PC-9 (cell line): Measurements from ENCODE around the gene SLC36A3. TPM values are rescaled to one million over a fixed set of nuclear protein-coding genes. Genes with fewer than 3 reads are reported as not detected.
A peak's percentile ranks its signal among the peaks of the same experiment; 100 is the strongest.

Source experiments
- BruUV-seq: library from RNA; stranded (reverse); fragments of 400-500 nt; replicated peaks from 2 replicates; lab custom pipeline; 2021; lab: Mats Ljungman, UMichigan
- CTCF ChIA-PET: fragments of 300-600 bp; sonication (Branson Sonifier 250); formaldehyde crosslinking; loops from one replicate; lab custom pipeline; 2022; ENCODE audit warnings: antibody characterized with exemption; lab: Charles Lee
- POLR2A ChIA-PET: fragments of 300-600 bp; sonication (Branson Sonifier 250); formaldehyde crosslinking; loops from one replicate; lab custom pipeline; 2022; ENCODE audit warnings: antibody characterized with exemption; ENCODE audit not compliant: unreplicated experiment; lab: Charles Lee
- DNase-seq, 2 experiments: peaks; one replicate each; pipeline versions ENCODE4 v3.0.0 to v3.0.0-alpha.2; 2015 to 2022; ENCODE audit warnings: mixed read lengths in 1 of 2
- H2AFZ ChIP-seq: fragments of 200-600 bp; sonication (generic); 2 replicates; pipeline ENCODE4 v1.8.1; 2017; ENCODE audit warnings: antibody characterized with exemption
- H3F3A ChIP-seq: fragments of 200-600 bp; sonication (generic); 2 replicates; pipeline ENCODE4 v1.8.1; 2017; ENCODE audit warnings: antibody characterized with exemption, mild to moderate bottlenecking, low read depth; ENCODE audit not compliant: insufficient read depth
- H3K27ac ChIP-seq: fragments of 200-600 bp; sonication (generic); 2 replicates; pipeline ENCODE4 v1.6.1; 2016; ENCODE audit warnings: mixed run types
- H3K27me3 ChIP-seq: fragments of 200-600 bp; sonication (generic); 2 replicates; pipeline ENCODE4 v1.6.1; 2016; ENCODE audit warnings: low read depth, mixed run types; ENCODE audit not compliant: insufficient read depth
- H3K36me3 ChIP-seq: fragments of 200-600 bp; sonication (generic); 2 replicates; pipeline ENCODE4 v1.6.1; 2016; ENCODE audit warnings: low read depth, mixed run types
- H3K4me1 ChIP-seq: fragments of 200-600 bp; sonication (generic); replicated peaks from 2 replicates; pipeline ENCODE4 v1.6.1; 2016; ENCODE audit warnings: mixed run types; ENCODE audit not compliant: insufficient read depth
- H3K4me2 ChIP-seq: fragments of 200-600 bp; sonication (generic); 2 replicates; pipeline ENCODE4 v1.6.1; 2017; ENCODE audit warnings: mixed run types
- H3K4me3 ChIP-seq: fragments of 200-600 bp; sonication (generic); 2 replicates; pipeline ENCODE4 v1.6.1; 2016; ENCODE audit warnings: mixed run types
- H3K79me2 ChIP-seq: fragments of 200-600 bp; sonication (generic); 2 replicates; pipeline ENCODE4 v1.6.1; 2017; ENCODE audit warnings: low read depth, mixed run types
- H3K9me2 ChIP-seq: fragments of 200-600 bp; sonication (generic); 2 replicates; pipeline ENCODE4 v1.8.1; 2017; ENCODE audit warnings: mild to moderate bottlenecking; ENCODE audit not compliant: insufficient read depth
- H3K9me3 ChIP-seq: fragments of 200-600 bp; sonication (generic); 2 replicates; pipeline ENCODE4 v1.8.1; 2016; ENCODE audit warnings: low read depth; ENCODE audit not compliant: insufficient read depth
- H4K20me1 ChIP-seq: fragments of 200-600 bp; sonication (generic); 2 replicates; pipeline ENCODE4 v1.8.1; 2017; ENCODE audit not compliant: insufficient read depth
- EZH2 ChIP-seq: fragments of 200-600 bp; sonication (generic); IDR thresholded peaks from 2 replicates; pipeline ENCODE4 v1.8.0; 2017; ENCODE audit warnings: antibody characterized with exemption, low read depth
- intact Hi-C: fragments of 100-400 bp; cut with micrococcal nuclease; formaldehyde crosslinking; loops from one replicate; pipeline ENCODE4 v1.10.0; 2022; ENCODE audit not compliant: unreplicated experiment
- total RNA-seq: library from RNA; stranded (reverse); gene quantifications from 2 replicates; pipeline ENCODE4 v1.2.3, GENCODE V29; 2021
- TF ChIP-seq, protein P1 (sequence below): fragments of 200-600 bp; sonication (generic); conservative IDR thresholded peaks from 2 replicates; pipeline ENCODE4 v1.6.1; 2017; ENCODE audit warnings: mixed run types, antibody characterized with exemption, mild to moderate bottlenecking, moderate library complexity

The SLC36A3 gene
- total RNA-seq, 1 experiment from 2014 or later = not detected

GRCh38 chr5:151295791-151296477 is 7.6 kb downstream of the SLC36A3 start:
- H3K27ac ChIP-seq = no peak overlapping the region
- H3K4me2 ChIP-seq = no peak overlapping the region
- no peak for DNase-seq
- POLR2A ChIA-PET = interaction anchor here (0.7 kb wide), 1 partner anchor 1176 kb away, joined by 3 read pairs; no protein-coding TSS in a partner anchor
- H3K4me1 ChIP-seq = 0 out of 2 replicates have a peak, but pooled peaks cover 4% of the 10 kb centered on the region
- H3K27me3 ChIP-seq = peaks cover 4% of the 10 kb centered on the region; the same call in 1 of the 2 replicates
- no peaks in the 10 kb centered on the region for H3F3A ChIP-seq
- intact Hi-C loops = no loop called here
- no peak overlapping the region for H3K4me3 ChIP-seq
- no peaks in the 10 kb centered on the region for H3K36me3 ChIP-seq
- TF ChIP-seq, protein P1, sequence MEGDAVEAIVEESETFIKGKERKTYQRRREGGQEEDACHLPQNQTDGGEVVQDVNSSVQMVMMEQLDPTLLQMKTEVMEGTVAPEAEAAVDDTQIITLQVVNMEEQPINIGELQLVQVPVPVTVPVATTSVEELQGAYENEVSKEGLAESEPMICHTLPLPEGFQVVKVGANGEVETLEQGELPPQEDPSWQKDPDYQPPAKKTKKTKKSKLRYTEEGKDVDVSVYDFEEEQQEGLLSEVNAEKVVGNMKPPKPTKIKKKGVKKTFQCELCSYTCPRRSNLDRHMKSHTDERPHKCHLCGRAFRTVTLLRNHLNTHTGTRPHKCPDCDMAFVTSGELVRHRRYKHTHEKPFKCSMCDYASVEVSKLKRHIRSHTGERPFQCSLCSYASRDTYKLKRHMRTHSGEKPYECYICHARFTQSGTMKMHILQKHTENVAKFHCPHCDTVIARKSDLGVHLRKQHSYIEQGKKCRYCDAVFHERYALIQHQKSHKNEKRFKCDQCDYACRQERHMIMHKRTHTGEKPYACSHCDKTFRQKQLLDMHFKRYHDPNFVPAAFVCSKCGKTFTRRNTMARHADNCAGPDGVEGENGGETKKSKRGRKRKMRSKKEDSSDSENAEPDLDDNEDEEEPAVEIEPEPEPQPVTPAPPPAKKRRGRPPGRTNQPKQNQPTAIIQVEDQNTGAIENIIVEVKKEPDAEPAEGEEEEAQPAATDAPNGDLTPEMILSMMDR = no peak
- no peak for TF ChIP-seq EZH2
- H4K20me1 ChIP-seq = no peaks in the 10 kb centered on the region
- CTCF ChIA-PET = no interaction called here
- H3K9me2 ChIP-seq = no peaks in the 10 kb centered on the region
- BruUV-seq = no TSS peak
- H2AFZ ChIP-seq = no peak overlapping the region
- H3K9me3 ChIP-seq = no peaks in the 10 kb centered on the region
- H3K79me2 ChIP-seq = no peaks in the 10 kb centered on the region

DNA sequence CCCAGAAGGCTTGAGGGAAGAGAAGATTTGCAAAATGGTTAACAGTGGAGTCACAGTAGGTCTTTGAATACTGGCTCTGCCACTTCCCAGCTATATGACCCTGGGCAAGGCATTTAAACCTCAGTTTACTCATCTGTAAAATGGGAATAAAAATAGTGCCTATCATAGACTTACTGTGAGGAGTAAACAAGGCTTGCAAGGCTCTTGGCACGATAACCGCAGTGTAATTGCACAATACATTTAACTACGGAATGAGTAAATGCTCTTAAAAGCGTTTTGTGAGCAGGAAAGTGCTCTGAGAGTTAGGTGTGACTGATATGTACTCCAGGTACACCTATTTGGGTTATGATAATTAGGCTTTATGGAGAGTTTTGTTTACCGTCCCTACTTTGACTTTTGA is 8.4 kb downstream of the SLC36A3 start:
- TF ChIP-seq EZH2 = no peak
- TF ChIP-seq, protein P1 = no peak
- Histone ChIP-seq H4K20me1 (no peaks in the 10 kb centered on the region), H3K4me2 (no peak overlapping the region), H3F3A (no peaks in the 10 kb centered on the region), H3K27me3 (peaks cover 4% of the 10 kb centered on the region; the same call in 1 of the 2 replicates), H3K4me1 (0 out of 2 replicates have a peak, but pooled peaks cover 4% of the 10 kb centered on the region), H3K9me3 (no peaks in the 10 kb centered on the region), H2AFZ (no peak overlapping the region), H3K4me3 (no peak overlapping the region), H3K36me3 (no peaks in the 10 kb centered on the region), H3K79me2 (no peaks in the 10 kb centered on the region), H3K9me2 (no peaks in the 10 kb centered on the region), H3K27ac (no peak overlapping the region)
- POLR2A ChIA-PET = interaction anchor here (0.7 kb wide), 1 partner anchor 1177 kb away, joined by 3 read pairs; no protein-coding TSS in a partner anchor
- no TSS peak for BruUV-seq
- intact Hi-C loops = no loop called here
- peak in 1 of 2 experiments; percentile 48 for DNase-seq
- CTCF ChIA-PET = no interaction called here

GRCh38 chr5:151293624-151294023 is 9.9 kb downstream of the SLC36A3 start:
- BruUV-seq = no TSS peak
- Histone ChIP-seq H4K20me1 (no peaks in the 10 kb centered on the region), H3K9me3 (no peaks in the 10 kb centered on the region), H3K9me2 (no peaks in the 10 kb centered on the region), H3K36me3 (no peaks in the 10 kb centered on the region), H3K4me3 (no peak overlapping the region), H3K27me3 (no peaks in the 10 kb centered on the region), H3F3A (no peaks in the 10 kb centered on the region), H3K4me2 (no peak overlapping the region), H2AFZ (no peak overlapping the region), H3K4me1 (0 out of 2 replicates have a peak, but pooled peaks cover 4% of the 10 kb centered on the region), H3K79me2 (no peaks in the 10 kb centered on the region), H3K27ac (no peak overlapping the region)
- intact Hi-C loops = no loop called here
- DNase-seq = no peak
- TF ChIP-seq, protein P1 = no peak
- ChIA-PET POLR2A (no interaction called here), CTCF (interaction anchor here (0.6 kb wide), 1 partner anchor 58 kb away, joined by 4 read pairs; no protein-coding TSS in a partner anchor)
